Measurements from ENCODE around the gene PNMA1. TPM values are rescaled to one million over a fixed set of nuclear protein-coding genes. Genes with fewer than 3 reads are reported as not detected.

The PNMA1 gene
- total and polyA plus RNA-seq, 12 donors = 14.4 to 74.6 (median 31.9) TPM

GRCh38 chr14:73754911-73755360, 40.8 kb upstream of the PNMA1 start:
- H3K27me3 ChIP-seq = no peaks in the 10 kb centered on the region
- no peaks in the 10 kb centered on the region for H3K36me3 ChIP-seq (replicated peaks in 1 of 2)
- intact Hi-C loops (cut with DNase I) = no loop called here
- no peaks in the 10 kb centered on the region for H3K9me3 ChIP-seq (replicated peaks in 1 of 3)
- 21 to 34% (median 28%) methylated on average over 8 of the region's 8 CpGs for WGBS, 4 donors
- peak in 4 of 7 donors; percentile 28 to 61 (median 48) for DNase-seq
- no peak for TF ChIP-seq POLR2A (IDR thresholded peaks at IDR 0.05)
- TF ChIP-seq CTCF (IDR thresholded peaks at IDR 0.05) = no peak
- no peak overlapping the region for H3K4me3 ChIP-seq
- H3K4me1 ChIP-seq (replicated peaks in 1 of 2) = peaks cover 75 to 91% of the 10 kb centered on the region in 2 donors
- H3K27ac ChIP-seq = peak overlapping the region in 4 of 5 donors; percentile 79 to 99 (median 86)

GRCh38 chr14:73753887-73754795, 40.0 kb upstream of the PNMA1 start:
- Histone ChIP-seq H3K9me3 (replicated peaks in 1 of 3) (no peaks in the 10 kb centered on the region), H3K36me3 (replicated peaks in 1 of 2) (no peaks in the 10 kb centered on the region), H3K4me3 (no peak overlapping the region), H3K27me3 (no peaks in the 10 kb centered on the region), H3K4me1 (replicated peaks in 1 of 2) (peaks cover 79 to 99% of the 10 kb centered on the region in 2 donors), H3K27ac (peak overlapping the region; percentile 45 to 99 (median 81))
- intact Hi-C loops (cut with DNase I) = no loop called here
- peak in 5 of 7 donors; percentile 29 to 64 (median 56) for DNase-seq
- WGBS, 4 donors = 51 to 52% (median 52%) methylated on average over 11 to 14 of the region's 14 CpGs
- TF ChIP-seq CTCF (IDR thresholded peaks at IDR 0.05) (no peak), POLR2A (IDR thresholded peaks at IDR 0.05) (no peak)

- no peaks in the 10 kb centered on the region for H3K27me3 ChIP-seq
- peak overlapping the region; percentile 45 to 99 (median 81) for H3K27ac ChIP-seq
- H3K9me3 ChIP-seq (replicated peaks in 1 of 3) = no peaks in the 10 kb centered on the region
- TF ChIP-seq CTCF (IDR thresholded peaks at IDR 0.05) (no peak), POLR2A (IDR thresholded peaks at IDR 0.05) (no peak)
- intact Hi-C loops (cut with DNase I) = no loop called here
- no peak overlapping the region for H3K4me3 ChIP-seq
- WGBS, 4 donors = 52 to 69% (median 61%) methylated on average over 6 to 9 of the region's 9 CpGs
- peaks cover 70 to 100% of the 10 kb centered on the region in 2 donors for H3K4me1 ChIP-seq (replicated peaks in 1 of 2)
- H3K36me3 ChIP-seq (replicated peaks in 1 of 2) = no peaks in the 10 kb centered on the region
- peak in 4 of 7 donors; percentile 31 to 81 (median 56) for DNase-seq
These were observed 39.1 kb upstream of the PNMA1 start for GRCh38 chr14:73753124-73753886.
